CD14-positive monocyte (primary cell): ENCODE measurements around the gene ZKSCAN4. TPM values are rescaled to one million over a fixed set of nuclear protein-coding genes. Genes with fewer than 3 reads are reported as not detected.

Experiments used
- DNase-seq, 3 donors: peaks; one replicate each; pipeline ENCODE4 v3.0.0-alpha.2; 2011 to 2022
- H2AFZ ChIP-seq: 2 replicates; pipeline ENCODE4 v1.6.0; 2012; ENCODE audit warnings: mild to moderate bottlenecking, low read depth, low read length, inconsistent platforms; ENCODE audit not compliant: insufficient read depth, poor library complexity, severe bottlenecking
- H3K27ac ChIP-seq, 2 donors: 1 replicate in 1 of 2; 2 replicates in 1 of 2; pipeline ENCODE4 v1.5.1; 2012 to 2013; ENCODE audit warnings: low read length in 2 of 2, control low read depth in 1 of 2, inconsistent platforms in 1 of 2, low read depth in 1 of 2, mild to moderate bottlenecking in 1 of 2
- H3K27me3 ChIP-seq, 2 donors: one replicate each; pipeline versions ENCODE4 v1.6.0 to v1.6.1; 2011 to 2013; ENCODE audit warnings: low read length in 2 of 2; ENCODE audit not compliant: control insufficient read depth in 2 of 2, insufficient read depth in 2 of 2
- H3K36me3 ChIP-seq, 2 donors: replicated peaks in 1 of 2; 1 replicate in 1 of 2; 2 replicates in 1 of 2; pipeline versions ENCODE4 v1.5.1 to v1.6.1; 2012 to 2013; ENCODE audit warnings: low read length in 2 of 2, control low read depth in 1 of 2, inconsistent platforms in 1 of 2, mild to moderate bottlenecking in 1 of 2; ENCODE audit not compliant: insufficient read depth in 2 of 2, control insufficient read depth in 1 of 2
- H3K4me1 ChIP-seq, 2 donors: 1 replicate in 1 of 2; 2 replicates in 1 of 2; pipeline versions ENCODE4 v1.5.1 to v1.6.1; 2012 to 2013; ENCODE audit warnings: low read length in 2 of 2, control low read depth in 1 of 2, inconsistent platforms in 1 of 2, mild to moderate bottlenecking in 1 of 2, moderate library complexity in 1 of 2; ENCODE audit not compliant: insufficient read depth in 2 of 2, control insufficient read depth in 1 of 2
- H3K4me2 ChIP-seq: replicated peaks from 2 replicates; pipeline ENCODE3; 2012; ENCODE audit warnings: low read length, moderate library complexity, mild to moderate bottlenecking; ENCODE audit not compliant: poor library complexity, severe bottlenecking; ENCODE audit errors: extremely low read depth
- H3K4me3 ChIP-seq, 3 experiments: fragments of 200-600 bp in 1 of 3; sonication (generic) in 1 of 3; replicated peaks in 1 of 3; 1 replicate in 2 of 3; 2 replicates in 1 of 3; pipeline ENCODE4 v1.5.1; 2011 to 2013; ENCODE audit warnings: low read length in 3 of 3, mild to moderate bottlenecking in 3 of 3, control low read depth in 2 of 3, low read depth in 2 of 3, inconsistent platforms in 1 of 3, moderate library complexity in 1 of 3
- H3K79me2 ChIP-seq: 2 replicates; pipeline ENCODE4 v1.6.0; 2012; ENCODE audit warnings: mild to moderate bottlenecking, control low read depth, inconsistent platforms, low read length, moderate library complexity; ENCODE audit not compliant: insufficient read depth
- H3K9ac ChIP-seq: 2 replicates; pipeline ENCODE4 v1.6.0; 2017; ENCODE audit warnings: low read length, mild to moderate bottlenecking; ENCODE audit not compliant: insufficient read depth, poor library complexity, severe bottlenecking
- H3K9me3 ChIP-seq, 2 donors: replicated peaks in 1 of 2; 1 replicate in 1 of 2; 2 replicates in 1 of 2; pipeline versions ENCODE4 v1.5.1 to v1.6.1; 2012 to 2013; ENCODE audit warnings: low read length in 2 of 2, control low read depth in 1 of 2; ENCODE audit not compliant: control insufficient read depth in 1 of 2, insufficient read depth in 1 of 2
- H4K20me1 ChIP-seq: 2 replicates; pipeline ENCODE4 v1.6.0; 2012; ENCODE audit warnings: mild to moderate bottlenecking, low read length, control low read depth, moderate library complexity; ENCODE audit not compliant: insufficient read depth
- H3K27ac Mint-ChIP-seq, 7 donors: one replicate each; pipeline ENCODE4 v1.8.0; 2020; ENCODE audit warnings: mild to moderate bottlenecking in 7 of 7, mixed read lengths in 7 of 7, moderate library complexity in 6 of 7, inconsistent platforms in 2 of 7
- H3K27me3 Mint-ChIP-seq, 3 donors: one replicate each; pipeline ENCODE4 v1.8.0; 2021 to 2022; ENCODE audit warnings: low read depth in 3 of 3, mild to moderate bottlenecking in 3 of 3, mixed read lengths in 3 of 3, moderate library complexity in 3 of 3, inconsistent platforms in 1 of 3
- H3K36me3 Mint-ChIP-seq, 2 donors: one replicate each; pipeline ENCODE4 v1.8.0; 2020; ENCODE audit warnings: mixed read lengths in 2 of 2, inconsistent platforms in 1 of 2, mild to moderate bottlenecking in 1 of 2
- H3K4me1 Mint-ChIP-seq: one replicate; pipeline ENCODE4 v1.8.0; 2020; ENCODE audit warnings: mild to moderate bottlenecking, mixed read lengths
- H3K4me3 Mint-ChIP-seq, 2 donors: one replicate each; pipeline ENCODE4 v1.8.0; 2020; ENCODE audit warnings: mild to moderate bottlenecking in 2 of 2, mixed read lengths in 2 of 2, moderate library complexity in 1 of 2
- H3K9me3 Mint-ChIP-seq, 7 donors: one replicate each; pipeline ENCODE4 v1.8.0; 2020 to 2022; ENCODE audit warnings: mixed read lengths in 7 of 7, mild to moderate bottlenecking in 6 of 7, moderate library complexity in 6 of 7, inconsistent platforms in 2 of 7
- CTCF ChIP-seq: fragments of 200-600 bp; IDR thresholded peaks from one replicate; pipeline ENCODE4 v1.8.0; 2022; ENCODE audit warnings: antibody characterized with exemption, mild to moderate bottlenecking
- WGBS: methylation state at CpG from one replicate; pipeline ENCODE4 v1.1.5; 2013; ENCODE audit warnings: missing lambda C conversion rate; ENCODE audit not compliant: insufficient coverage; 5-methylcytosine and 5-hydroxymethylcytosine counted together
- intact Hi-C, 2 donors: fragments of 100-400 bp; cut with micrococcal nuclease; formaldehyde crosslinking; loops; one replicate each; pipeline versions ENCODE4 v1.15.0 to v1.15.1; 2023
- polyA plus RNA-seq, 3 donors: library from polyadenylated mRNA; depleted of rRNA in 1 of 3; unstranded in 2 of 3; stranded (reverse) in 1 of 3; fragments of 300-500 nt in 2 of 3; fragments of >200 nt in 1 of 3; fragmentation: Illumina TruSeq in 2 of 3; gene quantifications; 1 replicate in 2 of 3; 2 replicates in 1 of 3; pipeline ENCODE4 v1.2.3, GENCODE V29; 2012 to 2021

Gene ZKSCAN4
- polyA plus RNA-seq, 3 donors, result 1.5 to 2.0 (median 1.6) TPM

- no peak overlapping the region for H2AFZ ChIP-seq
- no peak overlapping the region for H3K27ac Mint-ChIP-seq
- peaks cover 0 to 6% of the 10 kb centered on the region in 2 donors for H3K36me3 Mint-ChIP-seq
- H3K27me3 ChIP-seq, result peaks cover 69 to 81% of the 10 kb centered on the region in 2 donors
- peaks cover 39% of the 10 kb centered on the region for H3K4me1 Mint-ChIP-seq
- H3K4me2 ChIP-seq, result no peak overlapping the region
- H3K9me3 Mint-ChIP-seq, result peaks cover 4 to 30% (median 22%) of the 10 kb centered on the region in 7 donors
- no peak overlapping the region for H3K4me3 ChIP-seq
- no CpG with 5 or more reads among the region's 2 CpGs for WGBS
- H3K4me3 Mint-ChIP-seq, result peak overlapping the region in 1 of 2 donors; percentile 84
- H4K20me1 ChIP-seq, result no peaks in the 10 kb centered on the region
- peaks cover 73 to 75% (median 74%) of the 10 kb centered on the region in 3 donors for H3K27me3 Mint-ChIP-seq
- no peak for DNase-seq
- TF ChIP-seq CTCF, result no peak
- no peak overlapping the region for H3K9ac ChIP-seq
- peaks cover 10 to 20% of the 10 kb centered on the region in 2 donors for H3K4me1 ChIP-seq
- no peak overlapping the region for H3K27ac ChIP-seq
- no peaks in the 10 kb centered on the region for H3K79me2 ChIP-seq
- intact Hi-C loops, result loop anchor here in 1 of 2 donors (10.0 kb wide), 1 partner anchor 68 kb away; the partner anchor contains the start of gene ZKSCAN8
- no peaks in the 10 kb centered on the region for H3K36me3 ChIP-seq
- peaks cover 3 to 27% of the 10 kb centered on the region in 2 donors for H3K9me3 ChIP-seq
Measured at GRCh38 chr6:28213213-28213523, 38.9 kb downstream of the ZKSCAN4 start.

- WGBS, result 0% methylated on average over 9 of the region's 21 CpGs
- H3K27ac Mint-ChIP-seq, result peak overlapping the region in 1 of 7 donors; percentile 41
- peaks cover 0 to 6% of the 10 kb centered on the region in 2 donors for H3K36me3 Mint-ChIP-seq
- DNase-seq, result peak in 2 of 3 donors; percentile 18 to 34
- Histone ChIP-seq H3K27me3 (peaks cover 73 to 86% of the 10 kb centered on the region in 2 donors), H3K27ac (no peak overlapping the region), H3K9me3 (peaks cover 3 to 31% of the 10 kb centered on the region in 2 donors), H3K9ac (no peak overlapping the region), H2AFZ (peak overlapping the region; percentile 51), H3K36me3 (no peaks in the 10 kb centered on the region), H3K79me2 (no peaks in the 10 kb centered on the region), H3K4me1 (peaks cover 13 to 22% of the 10 kb centered on the region in 2 donors), H4K20me1 (no peaks in the 10 kb centered on the region), H3K4me2 (peak overlapping the region; percentile 43), H3K4me3 (peak overlapping the region in 1 of 3 experiments; percentile 45)
- peaks cover 39% of the 10 kb centered on the region for H3K4me1 Mint-ChIP-seq
- TF ChIP-seq CTCF, result no peak
- peaks cover 78 to 80% (median 79%) of the 10 kb centered on the region in 3 donors for H3K27me3 Mint-ChIP-seq
- intact Hi-C loops, result loop anchor here in 1 of 2 donors (10.0 kb wide), 1 partner anchor 68 kb away; the partner anchor contains the start of gene ZKSCAN8
- peaks cover 4 to 35% (median 24%) of the 10 kb centered on the region in 7 donors for H3K9me3 Mint-ChIP-seq
- H3K4me3 Mint-ChIP-seq, result peak overlapping the region; percentile 60 to 84
Measured at GRCh38 chr6:28212510-28213212, 39.4 kb downstream of the ZKSCAN4 start.
